ENCODE measurements around the gene NEUROD1. TPM values are rescaled to one million over a fixed set of nuclear protein-coding genes. Genes with fewer than 3 reads are reported as not detected.

The NEUROD1 gene
- total and polyA plus RNA-seq, 8 donors = 1.4 to 52.8 (median 5.5) TPM

DNA sequence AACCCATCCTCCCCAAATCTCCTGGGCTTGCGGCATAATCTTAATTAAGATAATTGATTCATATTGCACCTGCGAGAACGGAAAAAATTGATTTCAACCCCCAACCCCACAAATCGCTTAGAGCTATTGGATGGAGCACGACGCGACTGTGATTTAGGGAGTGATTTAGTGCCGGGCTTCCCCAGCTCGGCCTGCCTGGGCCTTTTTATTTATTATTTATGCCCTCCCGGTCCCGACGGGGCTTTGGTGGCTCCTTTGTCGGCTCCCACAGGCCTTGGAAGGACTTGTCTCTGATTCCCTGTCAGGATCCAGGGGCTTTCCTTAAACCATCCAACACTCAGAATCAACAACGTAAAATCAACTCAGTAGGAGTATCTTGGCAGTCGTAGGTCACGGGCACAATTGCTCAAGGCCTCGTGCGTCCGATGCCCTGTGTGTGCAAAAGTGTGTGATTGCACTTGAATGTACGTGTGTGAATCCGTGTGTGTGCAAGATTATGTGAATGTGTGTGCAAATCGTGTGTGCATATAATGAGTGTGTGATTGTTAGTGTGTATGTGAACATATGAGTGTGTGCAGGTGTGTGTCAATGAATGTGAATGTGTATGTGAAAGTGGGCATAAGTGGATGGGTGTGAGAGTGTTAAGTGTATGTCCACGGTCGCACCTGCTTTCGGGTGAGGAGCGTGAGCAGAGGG lies 4.3 kb upstream of the NEUROD1 start:
- H3K9me3 ChIP-seq = no peaks in the 10 kb centered on the region
- peak overlapping the region in 1 of 4 donors; percentile 34 for H3K27ac ChIP-seq
- H3K36me3 ChIP-seq = no peaks in the 10 kb centered on the region
- DNase-seq = no peak
- peaks cover 0 to 57% (median 11%) of the 10 kb centered on the region in 4 donors for H3K27me3 ChIP-seq
- no peak for ATAC-seq
- no peaks in the 10 kb centered on the region for H3K4me1 ChIP-seq
- WGBS, 2 donors = 7 to 9% methylated on average over 26 of the region's 26 CpGs
- no peak for FAIRE-seq
- intact Hi-C loops (cut with DNase I) = no loop called here
- TF ChIP-seq, protein P1, sequence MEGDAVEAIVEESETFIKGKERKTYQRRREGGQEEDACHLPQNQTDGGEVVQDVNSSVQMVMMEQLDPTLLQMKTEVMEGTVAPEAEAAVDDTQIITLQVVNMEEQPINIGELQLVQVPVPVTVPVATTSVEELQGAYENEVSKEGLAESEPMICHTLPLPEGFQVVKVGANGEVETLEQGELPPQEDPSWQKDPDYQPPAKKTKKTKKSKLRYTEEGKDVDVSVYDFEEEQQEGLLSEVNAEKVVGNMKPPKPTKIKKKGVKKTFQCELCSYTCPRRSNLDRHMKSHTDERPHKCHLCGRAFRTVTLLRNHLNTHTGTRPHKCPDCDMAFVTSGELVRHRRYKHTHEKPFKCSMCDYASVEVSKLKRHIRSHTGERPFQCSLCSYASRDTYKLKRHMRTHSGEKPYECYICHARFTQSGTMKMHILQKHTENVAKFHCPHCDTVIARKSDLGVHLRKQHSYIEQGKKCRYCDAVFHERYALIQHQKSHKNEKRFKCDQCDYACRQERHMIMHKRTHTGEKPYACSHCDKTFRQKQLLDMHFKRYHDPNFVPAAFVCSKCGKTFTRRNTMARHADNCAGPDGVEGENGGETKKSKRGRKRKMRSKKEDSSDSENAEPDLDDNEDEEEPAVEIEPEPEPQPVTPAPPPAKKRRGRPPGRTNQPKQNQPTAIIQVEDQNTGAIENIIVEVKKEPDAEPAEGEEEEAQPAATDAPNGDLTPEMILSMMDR (IDR thresholded peaks at IDR 0.05) = no peak
- H3K4me3 ChIP-seq = peak overlapping the region in 1 of 4 donors; percentile 26

DNA sequence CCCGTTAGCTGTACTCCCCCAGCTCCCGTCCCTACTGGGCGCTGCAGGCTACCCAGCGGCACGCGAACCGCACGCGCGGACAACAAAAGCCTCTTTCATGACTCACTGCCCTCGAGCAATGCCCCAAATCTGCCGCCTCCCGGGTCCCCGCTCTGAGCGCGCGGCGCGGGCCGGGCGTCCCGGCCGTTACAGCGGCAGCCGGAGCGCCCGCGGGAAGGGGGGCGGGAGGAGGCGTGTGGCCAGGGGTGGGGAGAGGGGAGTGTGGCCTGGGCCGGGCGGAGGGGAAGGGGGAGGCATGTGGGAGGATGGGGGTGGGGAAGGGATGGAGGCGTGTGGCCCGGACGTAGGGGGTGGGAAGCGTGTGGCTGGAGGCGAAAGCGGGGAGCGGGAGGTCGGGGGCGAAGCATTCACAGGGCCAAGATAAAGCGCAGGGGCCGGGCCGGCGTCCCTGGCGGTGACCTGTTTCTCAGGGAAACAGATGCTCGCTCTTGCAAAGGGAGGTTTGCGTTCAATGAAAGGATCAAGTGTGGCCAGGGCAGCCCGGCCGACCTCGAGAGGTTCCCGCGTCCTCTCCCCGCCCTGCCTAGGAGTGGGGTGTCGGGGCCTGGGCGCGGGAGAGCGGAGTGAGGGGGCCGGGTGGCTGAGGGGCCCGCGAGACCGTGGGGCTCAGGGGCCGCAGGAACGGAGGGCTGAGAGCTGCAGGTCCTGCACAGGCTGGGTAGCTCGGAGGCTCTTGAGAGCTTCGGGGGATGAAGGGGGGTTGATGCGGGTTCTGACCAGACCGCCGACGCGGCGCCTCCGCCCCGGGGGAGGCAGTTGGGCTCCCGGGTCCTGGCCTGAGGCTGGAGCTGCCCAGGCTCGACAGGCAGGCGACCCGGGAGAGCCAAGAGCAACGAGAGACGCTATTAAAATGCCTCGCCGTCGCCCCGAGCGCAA lies 3.5 kb upstream of the NEUROD1 start:
- TF ChIP-seq, protein P1 (IDR thresholded peaks at IDR 0.05) = no peak
- no peaks in the 10 kb centered on the region for H3K36me3 ChIP-seq
- H3K4me1 ChIP-seq = no peaks in the 10 kb centered on the region
- H3K27me3 ChIP-seq = peaks cover 0 to 64% (median 11%) of the 10 kb centered on the region in 4 donors
- H3K9me3 ChIP-seq = no peaks in the 10 kb centered on the region
- peak in 3 of 4 donors; percentile 28 to 55 (median 53) for ATAC-seq
- peak in 2 of 6 donors; percentile 63 to 64 for DNase-seq
- H3K27ac ChIP-seq = peak overlapping the region in 1 of 4 donors; percentile 34
- 2% methylated on average over 60 to 85 of the region's 85 CpGs for WGBS, 2 donors
- no peak for FAIRE-seq
- intact Hi-C loops (cut with DNase I) = no loop called here
- peak overlapping the region in 1 of 4 donors; percentile 26 for H3K4me3 ChIP-seq

DNA sequence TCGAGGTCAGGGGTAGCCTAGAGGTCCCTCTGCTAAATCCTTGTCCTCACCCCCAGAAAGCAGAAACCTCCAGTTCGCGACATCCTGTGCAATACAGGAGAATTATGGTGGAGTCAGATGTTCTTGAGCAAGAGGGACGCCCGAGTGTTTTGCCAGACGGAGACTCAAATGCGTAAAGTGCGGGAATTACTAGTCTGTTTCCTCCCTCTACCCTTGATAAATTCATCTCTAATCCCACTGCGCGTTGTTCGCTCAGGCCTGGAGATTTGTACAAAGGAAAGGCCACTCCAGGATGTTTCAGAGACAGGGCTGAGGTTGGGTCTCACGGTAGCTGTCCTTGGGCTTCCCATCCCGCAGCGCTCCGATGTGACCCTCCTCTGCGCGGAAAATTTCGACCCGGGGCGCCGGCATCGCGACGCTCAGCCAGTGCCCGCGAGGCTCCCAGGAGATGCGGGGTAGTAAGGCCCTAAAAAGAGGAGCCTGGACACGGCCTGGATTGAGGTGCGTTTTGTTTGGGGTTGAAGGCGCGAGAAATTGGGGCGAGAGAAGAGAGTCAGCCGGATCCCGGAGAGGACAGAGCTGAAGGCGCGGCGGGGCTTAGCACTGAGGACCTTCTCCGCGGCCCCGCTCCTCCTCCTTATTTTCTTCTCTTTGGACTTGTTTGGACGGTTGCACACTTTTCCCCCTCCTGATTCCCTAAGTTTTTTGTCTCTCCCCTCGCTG lies 2.6 kb upstream of the NEUROD1 start:
- no peaks in the 10 kb centered on the region for H3K9me3 ChIP-seq
- TF ChIP-seq, protein P1 (IDR thresholded peaks at IDR 0.05) = no peak
- peak overlapping the region in 1 of 4 donors; percentile 26 for H3K27ac ChIP-seq
- no peaks in the 10 kb centered on the region for H3K4me1 ChIP-seq
- ATAC-seq (no peak), FAIRE-seq (no peak), DNase-seq (no peak)
- peaks cover 0 to 68% (median 11%) of the 10 kb centered on the region in 4 donors for H3K27me3 ChIP-seq
- 3% methylated on average over 41 to 42 of the region's 42 CpGs for WGBS, 2 donors
- intact Hi-C loops (cut with DNase I) = no loop called here
- no peaks in the 10 kb centered on the region for H3K36me3 ChIP-seq
- H3K4me3 ChIP-seq = peak overlapping the region in 1 of 4 donors; percentile 26

DNA sequence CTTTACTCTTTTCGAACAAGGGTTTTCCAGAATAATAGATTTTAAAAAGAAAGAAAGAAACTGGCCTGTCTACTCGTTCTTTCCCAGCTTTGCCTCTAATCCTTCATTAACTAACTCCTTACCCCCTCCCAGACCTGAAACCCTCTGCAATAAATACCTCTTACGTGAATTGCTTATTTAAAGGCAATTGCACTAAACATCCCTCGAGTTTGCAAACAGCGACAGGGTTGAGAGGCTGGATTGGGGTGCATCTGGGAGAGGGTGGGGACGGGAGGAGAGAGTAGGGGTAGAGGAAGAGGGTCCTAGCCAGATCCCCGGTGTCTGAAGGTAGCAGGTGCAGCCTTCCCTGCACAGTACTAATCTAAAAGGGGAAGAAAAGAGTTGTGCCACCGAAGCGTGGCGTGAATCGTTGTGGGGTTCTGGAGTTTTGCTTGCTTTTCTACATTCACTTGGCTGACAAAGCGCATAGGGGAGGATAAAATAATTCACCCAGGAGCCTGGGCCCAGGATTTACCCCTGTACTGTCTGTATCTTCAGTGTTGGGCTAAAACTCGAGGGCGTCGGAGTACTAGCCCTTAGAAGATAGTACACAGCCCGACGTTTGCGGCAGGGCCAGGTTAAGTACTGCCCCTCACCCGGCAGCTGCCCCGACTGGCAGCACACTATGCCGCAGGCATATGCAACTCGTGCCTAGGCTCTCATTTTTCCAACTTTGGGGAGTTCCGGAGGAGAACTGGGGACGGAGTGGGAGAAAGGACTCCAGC lies 1.9 kb upstream of the NEUROD1 start:
- no peak overlapping the region for H3K27ac ChIP-seq
- no peak for ATAC-seq
- DNase-seq = no peak
- H3K9me3 ChIP-seq = no peaks in the 10 kb centered on the region
- intact Hi-C loops (cut with DNase I) = no loop called here
- no peak overlapping the region for H3K4me3 ChIP-seq
- TF ChIP-seq, protein P1 (IDR thresholded peaks at IDR 0.05) = no peak
- no peaks in the 10 kb centered on the region for H3K36me3 ChIP-seq
- WGBS, 2 donors = 9 to 10% methylated on average over 24 of the region's 24 CpGs
- H3K27me3 ChIP-seq = peaks cover 0 to 75% (median 14%) of the 10 kb centered on the region in 4 donors
- FAIRE-seq = no peak
- no peaks in the 10 kb centered on the region for H3K4me1 ChIP-seq

All from pancreas (tissue), 10 donors.